ENCODE results near the gene NAT14. TPM values are rescaled to one million over a fixed set of nuclear protein-coding genes. Genes with fewer than 3 reads are reported as not detected.

NAT14 gene
- total RNA-seq, 2 experiments from 2014 or later = 14.6 to 23.2 TPM

DNA sequence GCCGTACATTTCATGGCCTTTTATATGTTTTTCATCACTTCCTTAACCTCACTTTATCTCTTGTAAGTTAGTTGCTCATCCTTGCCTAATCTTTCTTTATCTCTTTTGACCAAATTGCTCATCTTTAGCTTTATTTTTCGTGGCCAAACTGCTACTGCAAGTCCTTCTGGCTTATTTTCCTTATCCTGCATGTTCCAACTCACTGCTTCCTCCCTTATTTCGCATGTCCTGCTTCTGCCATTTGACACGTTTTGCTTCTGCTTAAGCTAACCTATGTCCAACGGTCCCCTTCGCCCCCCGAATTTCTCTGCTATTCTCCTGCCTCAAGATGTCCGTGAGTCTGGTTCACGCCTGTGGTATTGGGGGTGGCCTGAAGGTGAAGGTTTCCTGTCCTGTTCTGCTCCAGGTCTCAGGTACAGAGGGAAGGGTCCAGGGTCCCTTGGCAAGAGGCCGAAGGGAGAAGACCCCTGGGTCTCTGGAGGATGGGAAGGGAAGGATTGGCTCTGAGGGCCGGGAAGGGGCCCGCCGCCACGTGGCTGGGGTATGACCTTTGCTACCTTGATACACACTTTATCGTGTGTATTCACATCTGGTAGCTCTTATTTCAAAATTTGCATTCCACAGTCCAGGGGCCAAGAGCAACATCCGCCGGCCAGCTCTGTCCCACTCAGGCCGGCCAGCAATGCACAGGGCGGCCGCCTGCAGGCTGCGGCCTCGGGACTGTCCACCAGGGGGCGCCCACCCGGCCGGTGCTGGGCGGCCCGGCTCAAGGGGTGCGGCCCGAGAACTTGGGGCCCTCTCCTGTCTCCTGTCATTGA, 17.5 kb upstream of the NAT14 start:
- Mint-ChIP-seq H3K4me1 (peaks cover 3% of the 10 kb centered on the region), H3K9me3 (ENCODE audit: low read depth) (no peaks in the 10 kb centered on the region), H3K4me3 (no peak overlapping the region), H3K27me3 (peaks cover 2% of the 10 kb centered on the region), H3K27ac (no peak overlapping the region), H3K36me3 (no peaks in the 10 kb centered on the region)
- peak; percentile 74 for DNase-seq
- CTCF ChIA-PET = interaction anchor here (0.6 to 4.9 kb wide), 32 partner anchors 9 to 1584 kb away, joined by 3 to 76 read pairs (median 5); partner anchors contain the start of genes FIZ1, NAT14, PPP6R1 and TMEM238
- peak; percentile 96 for ATAC-seq

DNA sequence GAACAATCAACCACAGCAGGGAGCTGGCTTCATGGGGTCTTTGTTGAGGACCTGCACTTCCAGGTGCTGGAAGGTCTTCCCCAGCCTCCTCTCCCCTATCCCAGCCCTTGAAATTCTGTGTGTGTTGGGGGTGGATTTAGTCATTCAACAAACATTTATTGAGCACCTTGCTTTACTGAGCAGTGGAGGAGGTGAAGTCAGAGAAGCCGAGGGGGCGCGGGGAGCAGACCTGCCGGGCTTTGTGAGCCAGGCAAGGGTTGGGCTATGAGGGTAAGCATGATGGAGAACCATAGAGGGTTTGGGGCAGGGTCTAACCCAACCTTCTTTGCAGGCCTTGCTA, 17.0 kb upstream of the NAT14 start:
- Mint-ChIP-seq H3K27me3 (peaks cover 2% of the 10 kb centered on the region), H3K9me3 (ENCODE audit: low read depth) (no peaks in the 10 kb centered on the region), H3K4me1 (peaks cover 3% of the 10 kb centered on the region), H3K4me3 (no peak overlapping the region), H3K27ac (no peak overlapping the region), H3K36me3 (no peaks in the 10 kb centered on the region)
- DNase-seq (no peak), ATAC-seq (peak; percentile 16)
- CTCF ChIA-PET = interaction anchor here (0.6 to 4.9 kb wide), 26 partner anchors 8 to 1585 kb away, joined by 3 to 76 read pairs (median 6); partner anchors contain the start of genes FIZ1, NAT14, TMEM238 and ZNF524

DNA sequence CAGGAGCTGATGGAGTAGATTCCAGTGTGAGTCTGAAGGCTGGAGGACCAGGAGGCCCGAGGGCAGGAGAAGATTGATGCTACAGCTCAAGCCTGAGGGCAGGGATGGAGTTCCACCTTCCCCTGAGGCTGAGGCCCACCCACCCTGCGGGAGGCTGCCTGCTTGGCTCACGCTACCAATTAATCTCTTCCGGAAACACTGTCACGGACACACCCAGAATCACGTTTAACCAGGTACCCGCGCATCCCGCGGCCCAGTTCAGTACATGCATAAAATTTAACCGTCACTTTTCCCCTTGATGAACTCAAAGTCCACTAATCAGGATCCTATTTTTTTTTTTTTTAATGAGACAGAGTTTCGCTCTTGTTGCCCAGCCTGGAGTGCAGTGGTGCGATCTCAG, 13.7 kb upstream of the NAT14 start:
- DNase-seq = no peak

DNA sequence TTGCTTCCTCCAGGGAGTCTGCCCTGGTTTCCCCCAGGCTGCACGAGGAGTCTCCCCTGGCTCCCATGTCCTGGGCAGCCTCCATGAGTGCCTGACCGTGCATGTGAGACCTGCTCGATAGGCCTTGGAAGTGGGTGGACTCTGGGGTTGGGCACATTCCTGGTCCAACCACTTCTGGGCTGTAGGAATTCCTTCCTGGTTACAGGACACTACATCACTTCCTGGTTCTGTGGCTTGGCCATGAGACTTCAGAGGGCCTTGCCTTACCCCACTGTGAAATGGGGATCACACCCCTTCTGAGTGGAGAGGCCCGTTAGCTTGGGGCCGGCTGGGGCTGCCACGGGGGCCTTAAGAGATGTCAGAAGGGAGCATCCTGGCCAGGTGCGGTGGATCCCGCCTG, 12.5 kb upstream of the NAT14 start:
- no peaks in the 10 kb centered on the region for H3K27me3 Mint-ChIP-seq
- H3K27ac Mint-ChIP-seq = no peak overlapping the region
- H3K36me3 Mint-ChIP-seq = no peaks in the 10 kb centered on the region
- ATAC-seq (no peak), DNase-seq (no peak)
- H3K4me3 Mint-ChIP-seq = no peak overlapping the region
- H3K4me1 Mint-ChIP-seq = peaks cover 16% of the 10 kb centered on the region
- CTCF ChIA-PET = no interaction called here
- H3K9me3 Mint-ChIP-seq (ENCODE audit: low read depth) = no peaks in the 10 kb centered on the region

More for the DNA sequence above, 13.7 kb upstream of the NAT14 start:
- Mint-ChIP-seq H3K4me1 (peaks cover 13% of the 10 kb centered on the region), H3K27me3 (no peaks in the 10 kb centered on the region), H3K36me3 (no peaks in the 10 kb centered on the region), H3K9me3 (ENCODE audit: low read depth) (no peaks in the 10 kb centered on the region), H3K4me3 (no peak overlapping the region), H3K27ac (no peak overlapping the region)
- CTCF ChIA-PET = interaction anchor here (1.0 to 1.2 kb wide), 2 partner anchors 32 to 33 kb away, joined by 3 to 9 read pairs; no protein-coding TSS in a partner anchor
- no peak for ATAC-seq

DNA sequence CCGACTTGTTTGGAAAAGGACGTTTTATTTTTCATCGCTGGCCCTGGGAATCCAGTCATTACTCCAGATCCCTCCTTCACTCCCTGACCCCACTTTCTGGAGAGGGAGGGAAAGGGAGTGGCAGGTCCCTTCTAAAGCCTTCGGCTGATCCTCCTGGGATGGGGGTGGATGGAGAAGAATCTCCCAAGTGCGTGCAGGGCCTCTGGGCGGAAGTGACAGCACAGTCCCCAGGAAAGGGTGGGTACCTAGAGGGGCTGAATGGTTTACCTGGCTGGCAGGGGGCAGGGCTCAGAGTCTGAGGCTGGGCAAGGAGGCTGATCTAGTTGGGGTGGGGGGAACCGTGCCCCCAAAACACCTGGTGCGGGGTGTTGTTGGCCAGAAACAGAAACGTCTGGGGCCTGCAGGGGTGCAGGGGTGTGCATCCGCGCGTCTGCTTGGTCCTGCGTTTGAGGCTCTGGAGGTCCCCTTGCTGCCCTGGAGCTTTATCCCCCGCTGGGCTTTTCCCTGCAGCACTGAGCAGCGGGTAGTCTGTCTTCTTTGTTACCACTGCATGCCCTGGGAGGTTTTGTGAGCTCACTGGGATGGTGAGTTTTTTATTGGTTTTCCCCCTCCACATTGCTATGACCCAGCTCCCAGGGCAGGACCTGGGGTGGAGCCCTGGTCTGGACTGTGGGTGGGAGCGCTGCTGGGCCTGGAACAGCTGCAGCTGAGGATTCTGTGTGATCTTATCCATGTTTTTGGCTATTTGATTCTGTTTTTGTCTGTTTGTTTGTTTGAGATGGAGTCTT, 11.6 kb upstream of the NAT14 start:
- Mint-ChIP-seq H3K27ac (no peak overlapping the region), H3K27me3 (no peaks in the 10 kb centered on the region), H3K4me1 (peaks cover 21% of the 10 kb centered on the region), H3K9me3 (ENCODE audit: low read depth) (no peaks in the 10 kb centered on the region), H3K4me3 (no peak overlapping the region), H3K36me3 (no peaks in the 10 kb centered on the region)
- DNase-seq (no peak), ATAC-seq (no peak)
- CTCF ChIA-PET = interaction anchor here (7.5 kb wide), 1 partner anchor 31 kb away, joined by 47 read pairs; no protein-coding TSS in a partner anchor

DNA sequence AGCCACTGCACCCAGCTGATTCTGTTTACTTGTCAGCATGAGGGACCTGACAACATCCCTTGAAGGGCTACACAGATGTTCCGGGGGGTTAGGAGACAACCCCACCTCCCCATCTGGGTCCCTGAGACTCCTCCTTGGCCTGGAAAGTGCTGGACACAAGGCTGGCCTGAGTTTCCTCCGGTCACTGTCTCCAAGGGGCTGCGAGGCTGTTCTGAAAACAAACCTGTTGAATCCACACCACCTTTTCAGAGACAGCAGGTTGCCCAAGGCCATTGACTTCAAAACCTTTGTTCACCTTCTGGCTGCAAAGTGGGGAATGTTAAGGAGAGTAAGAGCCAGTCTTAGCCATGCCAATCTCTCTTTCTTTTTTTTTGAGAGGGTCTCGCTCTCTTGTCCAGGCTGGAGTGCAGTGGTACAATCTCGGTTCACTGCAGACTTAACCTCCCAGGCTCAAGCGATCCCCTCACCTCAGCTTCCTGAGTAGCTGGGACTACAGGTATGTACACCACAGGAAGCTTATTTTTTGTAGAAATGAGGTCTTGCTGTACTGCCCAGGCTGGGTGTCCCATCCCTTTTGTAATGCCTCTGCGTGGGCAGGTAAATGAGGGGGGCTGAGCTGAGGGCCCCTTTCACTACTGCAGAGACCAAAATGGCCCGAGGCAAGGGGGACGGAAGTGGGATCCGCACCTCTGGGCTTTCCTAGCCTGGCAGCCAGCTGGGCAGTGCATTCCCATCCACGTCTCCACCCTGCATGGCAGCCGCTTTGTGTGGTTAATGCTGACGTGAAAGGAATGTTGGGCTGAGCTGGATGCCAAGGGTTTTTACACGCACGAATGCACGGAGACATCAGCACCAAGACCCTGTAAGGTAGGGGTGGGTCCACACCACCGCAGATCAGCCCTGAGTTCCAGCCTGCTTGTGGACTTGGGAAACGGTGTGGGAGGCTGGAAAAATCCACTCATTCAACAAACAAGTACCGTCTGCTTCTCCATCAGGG, 10.4 kb upstream of the NAT14 start:
- ATAC-seq (no peak), DNase-seq (no peak)
- Mint-ChIP-seq H3K36me3 (no peaks in the 10 kb centered on the region), H3K9me3 (ENCODE audit: low read depth) (no peaks in the 10 kb centered on the region), H3K4me1 (peaks cover 29% of the 10 kb centered on the region), H3K27ac (no peak overlapping the region), H3K4me3 (peak overlapping the region; percentile 32), H3K27me3 (no peaks in the 10 kb centered on the region)
- CTCF ChIA-PET = interaction anchor here (0.6 to 7.5 kb wide), 6 partner anchors 9 to 151 kb away, joined by 3 to 47 read pairs (median 3); no protein-coding TSS in a partner anchor

DNA sequence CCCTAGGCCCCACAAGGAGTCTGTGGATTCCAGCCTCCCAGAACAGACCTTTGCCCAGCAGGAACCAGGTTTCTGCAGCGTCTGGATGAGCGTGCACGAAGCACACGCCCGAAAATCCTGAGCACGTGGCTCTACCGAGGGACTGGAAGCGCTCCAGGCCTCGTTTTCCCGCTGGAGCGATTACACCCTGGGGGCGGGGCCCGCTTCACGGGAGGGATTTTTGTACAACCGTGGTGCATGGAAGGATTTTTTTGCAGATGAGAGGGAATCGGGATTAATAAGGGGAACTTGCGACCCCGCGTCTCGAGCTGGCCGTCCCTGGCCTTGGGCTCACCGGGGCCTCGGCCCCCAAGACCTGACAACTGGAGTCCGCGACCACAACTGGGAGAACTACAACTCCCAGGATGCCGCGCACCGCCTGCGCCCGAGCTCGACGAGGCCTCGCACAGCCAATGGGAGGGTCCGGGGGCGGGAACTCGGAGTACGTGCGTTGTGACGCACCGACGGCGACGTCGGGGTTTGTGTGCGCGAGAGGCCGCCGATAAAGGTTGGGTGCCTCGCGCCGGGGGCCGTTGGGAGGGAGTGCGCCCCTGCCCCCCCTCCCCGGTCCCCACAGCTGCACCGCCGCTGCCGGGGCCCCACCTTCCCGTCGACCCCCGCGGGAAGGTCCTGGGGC, 8.8 kb upstream of the NAT14 start, which contains the start of gene ZNF628:
Gene ZNF628 (plus strand): TSS at position 518 of the 676 bp plus-strand sequence. CDS start 3,294 bp downstream, outside the sequence.
- Mint-ChIP-seq H3K36me3 (no peaks in the 10 kb centered on the region), H3K9me3 (ENCODE audit: low read depth) (no peaks in the 10 kb centered on the region)
- peak; percentile 94 for ATAC-seq

DNA sequence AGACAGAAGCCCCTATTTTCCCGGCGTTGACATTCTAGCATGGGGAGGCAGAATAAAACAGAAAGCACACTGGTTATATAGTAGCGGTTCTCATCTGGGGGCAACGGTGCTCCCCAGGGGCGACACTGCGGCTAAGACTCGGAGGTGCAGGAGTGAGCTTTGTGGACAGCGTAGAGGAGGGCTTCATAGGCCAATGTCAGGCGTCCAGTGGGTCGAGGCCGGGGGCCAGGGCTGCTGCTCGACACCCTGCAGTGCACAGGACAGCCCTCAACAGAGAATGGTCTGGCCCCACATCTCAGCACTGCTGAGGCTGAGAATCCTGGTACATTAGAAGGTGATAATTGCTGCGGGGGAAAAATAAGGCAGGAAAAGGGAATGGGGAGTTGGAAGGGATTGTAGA, 7.1 kb upstream of the NAT14 start:
- H3K9me3 Mint-ChIP-seq (ENCODE audit: low read depth) = no peaks in the 10 kb centered on the region
- CTCF ChIA-PET = interaction anchor here (1.7 to 7.5 kb wide), 4 partner anchors 10 to 175 kb away, joined by 5 to 47 read pairs (median 8); no protein-coding TSS in a partner anchor
- ATAC-seq = no peak

More for the DNA sequence above, 8.8 kb upstream of the NAT14 start, which contains the start of gene ZNF628:
- peak; percentile 99 for DNase-seq
- peaks cover 34% of the 10 kb centered on the region for H3K4me1 Mint-ChIP-seq
- peak within 1 kb of the TSS; percentile 93 for H3K27ac Mint-ChIP-seq
- peak within 1 kb of the TSS; percentile 88 for H3K4me3 Mint-ChIP-seq
- no peaks in the 10 kb centered on the region for H3K27me3 Mint-ChIP-seq
- CTCF ChIA-PET = interaction anchor here (0.6 to 7.5 kb wide), 18 partner anchors 9 to 335 kb away, joined by 3 to 47 read pairs (median 4); partner anchors contain the start of genes FIZ1, ISOC2, NAT14 and TMEM238

DNA sequence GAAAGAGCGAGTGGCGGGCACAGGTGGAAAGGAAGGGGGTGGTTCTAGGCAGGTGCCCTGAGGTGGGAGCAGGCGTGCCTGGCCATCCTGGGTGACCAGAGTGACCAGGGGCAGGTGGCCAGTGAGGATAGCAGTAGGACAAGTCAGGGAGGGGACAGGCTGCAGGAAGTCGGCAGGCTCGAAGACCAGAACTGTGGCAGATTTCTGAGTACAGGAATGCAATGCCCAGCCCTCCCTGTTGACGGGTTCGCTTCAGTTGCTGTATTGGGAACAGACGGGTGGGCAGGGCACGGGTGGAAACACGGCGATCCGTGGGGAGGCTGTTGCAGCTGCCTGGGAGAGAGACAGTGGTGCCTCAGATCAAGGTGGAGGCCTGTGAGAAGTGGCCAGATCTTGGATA, 6.6 kb upstream of the NAT14 start:
- H3K9me3 Mint-ChIP-seq (ENCODE audit: low read depth) = no peaks in the 10 kb centered on the region
- DNase-seq (no peak), ATAC-seq (no peak)
- CTCF ChIA-PET = interaction anchor here (1.7 to 7.5 kb wide), 3 partner anchors 11 to 154 kb away, joined by 5 to 47 read pairs (median 9); no protein-coding TSS in a partner anchor
- H3K4me3 Mint-ChIP-seq = peak overlapping the region; percentile 51
- no peaks in the 10 kb centered on the region for H3K27me3 Mint-ChIP-seq
- no peak overlapping the region for H3K27ac Mint-ChIP-seq
- peaks cover 34% of the 10 kb centered on the region for H3K4me1 Mint-ChIP-seq
- H3K36me3 Mint-ChIP-seq = peaks cover 2% of the 10 kb centered on the region

More for the DNA sequence above, 7.1 kb upstream of the NAT14 start:
- Mint-ChIP-seq H3K27ac (no peak overlapping the region), H3K4me1 (peaks cover 34% of the 10 kb centered on the region), H3K27me3 (no peaks in the 10 kb centered on the region), H3K36me3 (peaks cover 2% of the 10 kb centered on the region), H3K4me3 (peak overlapping the region; percentile 51)
- no peak for DNase-seq

DNA sequence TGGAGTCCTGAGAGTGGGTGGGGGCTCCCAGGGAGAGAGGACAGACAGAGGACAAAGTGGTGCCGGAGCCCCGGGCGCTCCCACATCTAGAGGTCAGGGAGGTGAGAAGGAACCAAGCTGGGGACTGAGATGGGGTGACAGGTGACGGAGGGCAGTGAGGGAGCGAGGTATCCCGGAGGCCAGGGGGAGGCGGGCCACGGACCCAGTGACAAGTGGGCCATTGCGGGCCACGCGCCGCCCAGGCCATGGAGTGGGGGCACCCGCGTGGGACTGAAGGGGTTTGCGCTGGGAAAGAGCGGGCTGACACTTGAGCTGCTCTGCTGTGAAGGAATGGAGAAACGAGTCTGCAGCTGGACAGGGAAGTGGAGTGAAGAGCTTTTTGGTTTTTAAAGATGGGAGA, 5.9 kb upstream of the NAT14 start:
- Mint-ChIP-seq H3K9me3 (ENCODE audit: low read depth) (no peaks in the 10 kb centered on the region), H3K4me1 (peaks cover 34% of the 10 kb centered on the region), H3K36me3 (peaks cover 2% of the 10 kb centered on the region), H3K4me3 (peak overlapping the region; percentile 29), H3K27ac (no peak overlapping the region), H3K27me3 (no peaks in the 10 kb centered on the region)
- CTCF ChIA-PET = interaction anchor here (1.7 to 7.5 kb wide), 2 partner anchors 11 to 25 kb away, joined by 5 to 47 read pairs; no protein-coding TSS in a partner anchor
- ATAC-seq (no peak), DNase-seq (no peak)

DNA sequence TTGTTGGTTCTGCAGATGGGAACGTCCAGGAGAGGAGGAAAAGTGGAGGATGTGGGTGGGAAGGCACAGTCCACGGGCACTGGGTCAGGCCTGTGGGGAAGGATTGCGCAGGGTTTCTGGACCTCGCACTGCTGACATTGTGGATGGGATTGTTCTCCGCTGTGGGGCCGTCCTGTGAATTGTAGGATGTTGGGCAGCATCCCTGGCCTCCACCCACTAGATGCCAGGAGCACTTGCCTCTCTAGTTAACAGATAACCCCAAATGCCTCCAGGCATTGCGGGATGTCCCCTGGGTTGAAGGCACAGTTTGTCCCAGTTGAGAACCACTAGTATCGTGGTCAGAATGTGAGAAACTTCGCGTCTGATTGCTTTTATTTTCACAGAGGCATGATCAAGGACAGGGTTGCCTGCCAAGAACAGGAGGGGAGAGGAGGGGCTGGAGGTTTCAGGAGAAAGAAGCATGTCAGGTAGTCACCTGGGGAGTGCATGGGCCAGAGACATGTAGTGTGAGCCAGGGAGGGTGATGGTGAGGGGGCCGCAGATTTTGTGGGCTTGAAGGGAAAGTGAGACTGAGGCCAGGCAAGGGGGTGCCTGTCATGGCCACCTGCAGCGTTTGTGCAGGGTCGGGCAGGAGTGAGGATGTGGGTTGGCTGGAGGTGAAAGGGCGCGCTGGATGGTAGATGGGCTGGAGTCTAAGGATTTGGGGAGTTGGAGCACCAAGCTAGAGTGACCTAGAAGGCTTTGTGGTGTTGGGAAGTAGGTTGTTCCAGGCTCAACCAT, 5.3 kb upstream of the NAT14 start:
- Mint-ChIP-seq H3K4me1 (peaks cover 35% of the 10 kb centered on the region), H3K27me3 (no peaks in the 10 kb centered on the region), H3K4me3 (no peak overlapping the region), H3K36me3 (peaks cover 2% of the 10 kb centered on the region), H3K9me3 (ENCODE audit: low read depth) (no peaks in the 10 kb centered on the region), H3K27ac (no peak overlapping the region)
- DNase-seq (no peak), ATAC-seq (no peak)
- CTCF ChIA-PET = interaction anchor here (1.7 to 7.5 kb wide), 2 partner anchors 12 to 25 kb away, joined by 5 to 47 read pairs; no protein-coding TSS in a partner anchor

Measured in activated CD8-positive, alpha-beta memory T cell treated with anti-CD3 and anti-CD28 coated beads, Interleukin-2, amount 10 ng/mL, durations not matched to agents 7 days and 5 days (primary cell).